Lower leg skin (tissue), 3 donors: ENCODE measurements around the gene MRTO4.

Source experiments
- CTCF ChIP-seq, 3 donors: fragments of 450-650 bp; IDR thresholded peaks; one replicate each; pipeline ENCODE4 v1.5.1; 2016; ENCODE audit warnings: antibody characterized with exemption in 3 of 3, mild to moderate bottlenecking in 3 of 3, moderate library complexity in 2 of 3
- POLR2A ChIP-seq, 2 donors: fragments of 450-650 bp; IDR thresholded peaks; one replicate each; pipeline ENCODE4 v1.6.1; 2016 to 2017; ENCODE audit warnings: antibody characterized with exemption in 2 of 2, mild to moderate bottlenecking in 1 of 2, moderate library complexity in 1 of 2

GRCh38 chr1:19203440-19203839 lies 48.2 kb upstream of the MRTO4 start:
- TF ChIP-seq CTCF (IDR thresholded peaks at IDR 0.05) (no peak), POLR2A (IDR thresholded peaks at IDR 0.05) (no peak)
